ENCODE measurements around the gene KIAA0513. TPM values are rescaled to one million over a fixed set of nuclear protein-coding genes. Genes with fewer than 3 reads are reported as not detected.
A peak's percentile ranks its signal among the peaks of the same experiment; 100 is the strongest.

KIAA0513 gene
- total RNA-seq, 1 experiment from 2014 or later = 7.8 TPM

DNA sequence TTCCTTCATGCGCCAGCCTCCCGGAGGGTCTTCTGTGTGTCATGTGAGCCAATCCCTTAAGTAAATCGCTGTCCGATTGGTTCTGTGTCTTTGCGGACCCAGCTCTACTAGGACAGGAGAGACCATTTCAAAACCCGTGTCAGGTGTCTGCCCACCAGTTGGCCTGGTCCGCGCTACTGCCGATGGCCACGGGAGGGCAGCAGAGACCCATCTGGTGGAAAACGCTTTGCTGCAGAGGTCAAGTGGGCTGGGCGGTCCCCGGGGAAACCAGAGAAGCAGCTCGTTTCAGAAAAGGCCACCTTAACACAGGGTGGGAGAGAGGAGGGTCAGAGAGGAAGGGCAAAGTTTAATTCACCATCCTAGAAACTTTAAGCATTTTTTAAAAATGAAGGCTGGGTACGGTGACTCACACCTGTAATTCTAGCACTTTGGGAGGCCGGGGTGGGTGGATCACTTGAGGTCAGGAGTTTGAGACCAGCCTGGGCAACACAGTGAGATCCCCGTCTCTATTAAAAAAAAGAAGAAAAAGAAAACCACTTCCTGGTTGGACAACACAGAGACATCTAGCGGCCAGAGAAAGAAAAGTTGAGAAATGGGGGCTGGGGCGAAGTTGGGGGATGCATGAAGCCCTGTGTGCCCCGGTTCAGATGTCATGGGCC lies 87.4 kb downstream of the KIAA0513 start (continued):
- TF ChIP-seq, protein P1, sequence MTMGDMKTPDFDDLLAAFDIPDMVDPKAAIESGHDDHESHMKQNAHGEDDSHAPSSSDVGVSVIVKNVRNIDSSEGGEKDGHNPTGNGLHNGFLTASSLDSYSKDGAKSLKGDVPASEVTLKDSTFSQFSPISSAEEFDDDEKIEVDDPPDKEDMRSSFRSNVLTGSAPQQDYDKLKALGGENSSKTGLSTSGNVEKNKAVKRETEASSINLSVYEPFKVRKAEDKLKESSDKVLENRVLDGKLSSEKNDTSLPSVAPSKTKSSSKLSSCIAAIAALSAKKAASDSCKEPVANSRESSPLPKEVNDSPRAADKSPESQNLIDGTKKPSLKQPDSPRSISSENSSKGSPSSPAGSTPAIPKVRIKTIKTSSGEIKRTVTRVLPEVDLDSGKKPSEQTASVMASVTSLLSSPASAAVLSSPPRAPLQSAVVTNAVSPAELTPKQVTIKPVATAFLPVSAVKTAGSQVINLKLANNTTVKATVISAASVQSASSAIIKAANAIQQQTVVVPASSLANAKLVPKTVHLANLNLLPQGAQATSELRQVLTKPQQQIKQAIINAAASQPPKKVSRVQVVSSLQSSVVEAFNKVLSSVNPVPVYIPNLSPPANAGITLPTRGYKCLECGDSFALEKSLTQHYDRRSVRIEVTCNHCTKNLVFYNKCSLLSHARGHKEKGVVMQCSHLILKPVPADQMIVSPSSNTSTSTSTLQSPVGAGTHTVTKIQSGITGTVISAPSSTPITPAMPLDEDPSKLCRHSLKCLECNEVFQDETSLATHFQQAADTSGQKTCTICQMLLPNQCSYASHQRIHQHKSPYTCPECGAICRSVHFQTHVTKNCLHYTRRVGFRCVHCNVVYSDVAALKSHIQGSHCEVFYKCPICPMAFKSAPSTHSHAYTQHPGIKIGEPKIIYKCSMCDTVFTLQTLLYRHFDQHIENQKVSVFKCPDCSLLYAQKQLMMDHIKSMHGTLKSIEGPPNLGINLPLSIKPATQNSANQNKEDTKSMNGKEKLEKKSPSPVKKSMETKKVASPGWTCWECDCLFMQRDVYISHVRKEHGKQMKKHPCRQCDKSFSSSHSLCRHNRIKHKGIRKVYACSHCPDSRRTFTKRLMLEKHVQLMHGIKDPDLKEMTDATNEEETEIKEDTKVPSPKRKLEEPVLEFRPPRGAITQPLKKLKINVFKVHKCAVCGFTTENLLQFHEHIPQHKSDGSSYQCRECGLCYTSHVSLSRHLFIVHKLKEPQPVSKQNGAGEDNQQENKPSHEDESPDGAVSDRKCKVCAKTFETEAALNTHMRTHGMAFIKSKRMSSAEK (CRISPR knock-in tag; IDR thresholded peaks at IDR 0.05; ENCODE audit: borderline replicate concordance) = no peak
- TF ChIP-seq JUN (CRISPR knock-in tag; IDR thresholded peaks at IDR 0.05) (no peak), ZNF317 (CRISPR knock-in tag; IDR thresholded peaks at IDR 0.05; ENCODE audit: borderline replicate concordance, low read depth) (no peak), SP1 (CRISPR knock-in tag; conservative IDR thresholded peaks at IDR 0.05) (no peak; the same call in 1 of the 2 replicates), IRF2 (CRISPR knock-in tag; IDR thresholded peaks at IDR 0.05; ENCODE audit: borderline replicate concordance, low read depth) (no peak), FOXK1 (CRISPR knock-in tag; IDR thresholded peaks at IDR 0.05) (no peak), ZBTB21 (CRISPR knock-in tag; IDR thresholded peaks at IDR 0.05; ENCODE audit: borderline replicate concordance) (no peak), ZNF219 (CRISPR knock-in tag; IDR thresholded peaks at IDR 0.05; ENCODE audit: borderline replicate concordance) (no peak), ESRRA (CRISPR knock-in tag; IDR thresholded peaks at IDR 0.05; ENCODE audit: borderline replicate concordance) (no peak), NFE2L1 (CRISPR knock-in tag; IDR thresholded peaks at IDR 0.05) (no peak), PRRX2 (CRISPR knock-in tag; IDR thresholded peaks at IDR 0.05) (no peak), ZNF121 (CRISPR knock-in tag; IDR thresholded peaks at IDR 0.05) (peak; percentile 89)
- TF ChIP-seq, protein P2, sequence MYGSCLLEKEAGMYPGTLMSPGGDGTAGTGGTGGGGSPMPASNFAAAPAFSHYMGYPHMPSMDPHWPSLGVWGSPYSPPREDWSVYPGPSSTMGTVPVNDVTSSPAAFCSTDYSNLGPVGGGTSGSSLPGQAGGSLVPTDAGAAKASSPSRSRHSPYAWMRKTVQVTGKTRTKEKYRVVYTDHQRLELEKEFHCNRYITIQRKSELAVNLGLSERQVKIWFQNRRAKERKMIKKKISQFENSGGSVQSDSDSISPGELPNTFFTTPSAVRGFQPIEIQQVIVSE (CRISPR knock-in tag; IDR thresholded peaks at IDR 0.05; ENCODE audit: borderline replicate concordance) = no peak
- TF ChIP-seq, protein P3, sequence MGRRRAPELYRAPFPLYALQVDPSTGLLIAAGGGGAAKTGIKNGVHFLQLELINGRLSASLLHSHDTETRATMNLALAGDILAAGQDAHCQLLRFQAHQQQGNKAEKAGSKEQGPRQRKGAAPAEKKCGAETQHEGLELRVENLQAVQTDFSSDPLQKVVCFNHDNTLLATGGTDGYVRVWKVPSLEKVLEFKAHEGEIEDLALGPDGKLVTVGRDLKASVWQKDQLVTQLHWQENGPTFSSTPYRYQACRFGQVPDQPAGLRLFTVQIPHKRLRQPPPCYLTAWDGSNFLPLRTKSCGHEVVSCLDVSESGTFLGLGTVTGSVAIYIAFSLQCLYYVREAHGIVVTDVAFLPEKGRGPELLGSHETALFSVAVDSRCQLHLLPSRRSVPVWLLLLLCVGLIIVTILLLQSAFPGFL (CRISPR knock-in tag; IDR thresholded peaks at IDR 0.05; ENCODE audit: borderline replicate concordance) = no peak
- TF ChIP-seq, protein P4, sequence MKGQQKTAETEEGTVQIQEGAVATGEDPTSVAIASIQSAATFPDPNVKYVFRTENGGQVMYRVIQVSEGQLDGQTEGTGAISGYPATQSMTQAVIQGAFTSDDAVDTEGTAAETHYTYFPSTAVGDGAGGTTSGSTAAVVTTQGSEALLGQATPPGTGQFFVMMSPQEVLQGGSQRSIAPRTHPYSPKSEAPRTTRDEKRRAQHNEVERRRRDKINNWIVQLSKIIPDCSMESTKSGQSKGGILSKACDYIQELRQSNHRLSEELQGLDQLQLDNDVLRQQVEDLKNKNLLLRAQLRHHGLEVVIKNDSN (CRISPR knock-in tag; IDR thresholded peaks at IDR 0.05) = peak; percentile 45; the same call in 1 of the 2 replicates
- TF ChIP-seq, protein P5, sequence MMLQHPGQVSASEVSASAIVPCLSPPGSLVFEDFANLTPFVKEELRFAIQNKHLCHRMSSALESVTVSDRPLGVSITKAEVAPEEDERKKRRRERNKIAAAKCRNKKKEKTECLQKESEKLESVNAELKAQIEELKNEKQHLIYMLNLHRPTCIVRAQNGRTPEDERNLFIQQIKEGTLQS (CRISPR knock-in tag; conservative IDR thresholded peaks at IDR 0.05) = no peak
- TF ChIP-seq, protein P6, sequence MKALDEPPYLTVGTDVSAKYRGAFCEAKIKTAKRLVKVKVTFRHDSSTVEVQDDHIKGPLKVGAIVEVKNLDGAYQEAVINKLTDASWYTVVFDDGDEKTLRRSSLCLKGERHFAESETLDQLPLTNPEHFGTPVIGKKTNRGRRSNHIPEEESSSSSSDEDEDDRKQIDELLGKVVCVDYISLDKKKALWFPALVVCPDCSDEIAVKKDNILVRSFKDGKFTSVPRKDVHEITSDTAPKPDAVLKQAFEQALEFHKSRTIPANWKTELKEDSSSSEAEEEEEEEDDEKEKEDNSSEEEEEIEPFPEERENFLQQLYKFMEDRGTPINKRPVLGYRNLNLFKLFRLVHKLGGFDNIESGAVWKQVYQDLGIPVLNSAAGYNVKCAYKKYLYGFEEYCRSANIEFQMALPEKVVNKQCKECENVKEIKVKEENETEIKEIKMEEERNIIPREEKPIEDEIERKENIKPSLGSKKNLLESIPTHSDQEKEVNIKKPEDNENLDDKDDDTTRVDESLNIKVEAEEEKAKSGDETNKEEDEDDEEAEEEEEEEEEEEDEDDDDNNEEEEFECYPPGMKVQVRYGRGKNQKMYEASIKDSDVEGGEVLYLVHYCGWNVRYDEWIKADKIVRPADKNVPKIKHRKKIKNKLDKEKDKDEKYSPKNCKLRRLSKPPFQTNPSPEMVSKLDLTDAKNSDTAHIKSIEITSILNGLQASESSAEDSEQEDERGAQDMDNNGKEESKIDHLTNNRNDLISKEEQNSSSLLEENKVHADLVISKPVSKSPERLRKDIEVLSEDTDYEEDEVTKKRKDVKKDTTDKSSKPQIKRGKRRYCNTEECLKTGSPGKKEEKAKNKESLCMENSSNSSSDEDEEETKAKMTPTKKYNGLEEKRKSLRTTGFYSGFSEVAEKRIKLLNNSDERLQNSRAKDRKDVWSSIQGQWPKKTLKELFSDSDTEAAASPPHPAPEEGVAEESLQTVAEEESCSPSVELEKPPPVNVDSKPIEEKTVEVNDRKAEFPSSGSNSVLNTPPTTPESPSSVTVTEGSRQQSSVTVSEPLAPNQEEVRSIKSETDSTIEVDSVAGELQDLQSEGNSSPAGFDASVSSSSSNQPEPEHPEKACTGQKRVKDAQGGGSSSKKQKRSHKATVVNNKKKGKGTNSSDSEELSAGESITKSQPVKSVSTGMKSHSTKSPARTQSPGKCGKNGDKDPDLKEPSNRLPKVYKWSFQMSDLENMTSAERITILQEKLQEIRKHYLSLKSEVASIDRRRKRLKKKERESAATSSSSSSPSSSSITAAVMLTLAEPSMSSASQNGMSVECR (CRISPR knock-in tag; IDR thresholded peaks at IDR 0.05; ENCODE audit: borderline replicate concordance) = no peak

Data from WTC11 (cell line).